ENCODE measurements around the gene DSG1. TPM values are rescaled to one million over a fixed set of nuclear protein-coding genes. Genes with fewer than 3 reads are reported as not detected.
"Not testable (repeated sequence)": the region's sequence is repeated elsewhere in the genome, so short reads cannot be mapped to it uniquely, and the experiment has no call there.

Gene DSG1
- total and polyA plus RNA-seq, 4 donors: not detected

DNA sequence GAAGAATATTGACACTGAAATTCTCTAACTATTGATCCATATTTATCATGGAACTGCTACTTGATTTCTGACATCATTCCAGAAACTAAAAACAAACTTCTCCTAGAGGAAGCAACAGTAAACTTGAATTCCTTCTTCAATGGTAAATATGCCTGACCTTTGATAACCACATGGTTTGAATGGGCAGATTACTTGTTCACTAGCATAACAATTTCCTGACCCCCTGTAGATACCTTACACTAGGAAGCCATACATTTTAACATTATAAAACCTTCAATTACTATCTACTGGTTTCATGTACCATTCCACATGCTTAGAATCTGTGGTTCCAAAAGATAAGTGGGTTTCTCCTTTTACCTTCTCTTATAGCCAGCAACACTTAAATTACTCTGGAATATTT, 36.5 kb upstream of the DSG1 start:
- no peaks in the 10 kb centered on the region for H3K36me3 ChIP-seq (ENCODE audit: control insufficient read depth in 1 of 2, insufficient read depth in 2 of 2, low read length in 1 of 2)
- DNase-seq (no peak), ATAC-seq (ENCODE audit: low FRiP score) (no peak)
- H3K4me1 ChIP-seq (ENCODE audit: control insufficient read depth in 1 of 2, insufficient read depth in 2 of 2, low read length in 2 of 2): no peaks in the 10 kb centered on the region
- no peak overlapping the region for H3K27ac ChIP-seq (ENCODE audit: low read depth in 1 of 2, low read length in 2 of 2)
- no peak overlapping the region for H3K4me3 ChIP-seq (ENCODE audit: low read length in 2 of 2)
- H3K9me3 ChIP-seq (ENCODE audit: control insufficient read depth, low read length): no peaks in the 10 kb centered on the region
- no peaks in the 10 kb centered on the region for H3K27me3 ChIP-seq (ENCODE audit: control insufficient read depth in 1 of 2, insufficient read depth in 2 of 2, low read length in 1 of 2)
- intact Hi-C loops (cut with DNase I): no loop called here

DNA sequence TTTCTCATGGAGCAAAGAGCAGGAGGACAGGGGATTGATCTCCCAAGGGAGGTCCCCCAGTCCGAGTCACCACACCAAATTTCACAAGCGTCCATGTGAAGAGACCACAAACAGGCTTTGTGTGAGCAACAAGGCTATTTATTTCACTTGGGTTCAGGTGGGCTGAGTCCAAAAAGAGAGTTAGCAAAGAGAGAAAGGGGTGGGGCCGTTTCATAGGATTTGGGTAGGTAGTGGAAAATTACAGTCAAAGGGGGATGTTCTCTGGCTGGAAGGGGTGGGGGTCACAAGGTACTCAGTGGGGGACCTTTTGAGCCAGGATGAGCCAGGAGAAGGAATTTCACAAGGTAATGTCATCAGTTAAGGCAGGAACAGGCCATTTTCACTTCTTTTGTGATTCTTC, 28.5 kb upstream of the DSG1 start:
- intact Hi-C loops (cut with DNase I); H3K4me3 ChIP-seq (ENCODE audit: low read length in 2 of 2); H3K9me3 ChIP-seq (ENCODE audit: control insufficient read depth, low read length); H3K4me1 ChIP-seq (ENCODE audit: control insufficient read depth in 1 of 2, insufficient read depth in 2 of 2, low read length in 2 of 2); ATAC-seq (ENCODE audit: low FRiP score); H3K36me3 ChIP-seq (ENCODE audit: control insufficient read depth in 1 of 2, insufficient read depth in 2 of 2, low read length in 1 of 2); H3K27ac ChIP-seq (ENCODE audit: low read depth in 1 of 2, low read length in 2 of 2); DNase-seq; H3K27me3 ChIP-seq (ENCODE audit: control insufficient read depth in 1 of 2, insufficient read depth in 2 of 2, low read length in 1 of 2): not testable (repeated sequence)
- 77 to 95% methylated on average over 3 of the region's 3 CpGs for WGBS, 2 donors

DNA sequence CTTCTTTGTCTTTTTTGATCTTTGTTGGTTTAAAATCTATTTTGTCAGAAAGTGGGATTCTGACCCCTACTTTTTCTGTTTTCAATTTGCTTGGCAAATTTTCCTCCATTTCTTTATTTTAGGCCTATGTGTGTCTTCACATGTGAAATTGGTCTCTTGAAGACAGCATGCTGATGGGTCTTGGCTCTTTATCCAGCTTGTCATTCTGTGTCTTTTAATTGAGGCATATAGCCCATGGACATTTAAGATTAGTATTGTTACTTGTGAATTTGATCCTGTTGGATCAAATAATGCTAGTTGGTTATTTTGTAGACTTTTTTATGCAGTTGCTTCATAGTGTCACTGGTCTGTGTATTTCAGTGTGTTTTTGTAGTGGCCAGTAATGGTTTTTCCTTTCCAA, 26.3 kb upstream of the DSG1 start:
- H3K27ac ChIP-seq (ENCODE audit: low read depth in 1 of 2, low read length in 2 of 2): no peak overlapping the region
- H3K9me3 ChIP-seq (ENCODE audit: control insufficient read depth, low read length): no peaks in the 10 kb centered on the region
- no peak overlapping the region for H3K4me3 ChIP-seq (ENCODE audit: low read length in 2 of 2)
- no peak for DNase-seq
- intact Hi-C loops (cut with DNase I): no loop called here
- no peaks in the 10 kb centered on the region for H3K27me3 ChIP-seq (ENCODE audit: control insufficient read depth in 1 of 2, insufficient read depth in 2 of 2, low read length in 1 of 2)
- no peaks in the 10 kb centered on the region for H3K4me1 ChIP-seq (ENCODE audit: control insufficient read depth in 1 of 2, insufficient read depth in 2 of 2, low read length in 2 of 2)
- H3K36me3 ChIP-seq (ENCODE audit: control insufficient read depth in 1 of 2, insufficient read depth in 2 of 2, low read length in 1 of 2): no peaks in the 10 kb centered on the region
- ATAC-seq (ENCODE audit: low FRiP score): no peak

- no peaks in the 10 kb centered on the region for H3K27me3 ChIP-seq (ENCODE audit: control insufficient read depth in 1 of 2, insufficient read depth in 2 of 2, low read length in 1 of 2)
- intact Hi-C loops (cut with DNase I): no loop called here
- H3K4me1 ChIP-seq (ENCODE audit: control insufficient read depth in 1 of 2, insufficient read depth in 2 of 2, low read length in 2 of 2): no peaks in the 10 kb centered on the region
- H3K4me3 ChIP-seq (ENCODE audit: low read length in 2 of 2): no peak overlapping the region
- no peak overlapping the region for H3K27ac ChIP-seq (ENCODE audit: low read depth in 1 of 2, low read length in 2 of 2)
- no peaks in the 10 kb centered on the region for H3K9me3 ChIP-seq (ENCODE audit: control insufficient read depth, low read length)
- DNase-seq (no peak), ATAC-seq (ENCODE audit: low FRiP score) (no peak)
- 88 to 93% methylated on average over 5 of the region's 5 CpGs for WGBS, 2 donors
- H3K36me3 ChIP-seq (ENCODE audit: control insufficient read depth in 1 of 2, insufficient read depth in 2 of 2, low read length in 1 of 2): no peaks in the 10 kb centered on the region
These were observed 23.7 kb upstream of the DSG1 start for GRCh38 chr18:31294199-31294747.

DNA sequence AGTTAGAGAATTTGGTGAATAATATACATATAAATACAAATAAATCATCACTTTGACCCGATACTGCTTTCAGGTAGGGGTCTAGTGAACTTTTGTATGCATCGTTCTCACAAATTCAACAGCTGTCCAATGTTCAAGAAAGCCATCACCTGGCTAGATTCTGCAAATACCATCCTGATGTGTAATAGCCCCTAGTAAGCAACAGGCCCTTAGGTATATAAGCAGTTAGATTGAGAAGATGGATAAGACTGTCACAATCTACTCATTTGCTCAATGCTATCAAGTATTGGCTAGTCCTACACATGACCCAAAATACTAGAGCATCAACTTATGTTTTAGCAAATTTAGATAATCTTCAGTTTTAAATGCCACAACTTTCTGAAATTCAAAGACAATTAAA, 20.7 kb upstream of the DSG1 start:
- ATAC-seq (ENCODE audit: low FRiP score) (no peak), DNase-seq (no peak)
- Histone ChIP-seq H3K27me3 (ENCODE audit: control insufficient read depth in 1 of 2, insufficient read depth in 2 of 2, low read length in 1 of 2) (no peaks in the 10 kb centered on the region), H3K36me3 (ENCODE audit: control insufficient read depth in 1 of 2, insufficient read depth in 2 of 2, low read length in 1 of 2) (no peaks in the 10 kb centered on the region), H3K4me1 (ENCODE audit: control insufficient read depth in 1 of 2, insufficient read depth in 2 of 2, low read length in 2 of 2) (no peaks in the 10 kb centered on the region), H3K9me3 (ENCODE audit: control insufficient read depth, low read length) (no peaks in the 10 kb centered on the region), H3K27ac (ENCODE audit: low read depth in 1 of 2, low read length in 2 of 2) (no peak overlapping the region), H3K4me3 (ENCODE audit: low read length in 2 of 2) (no peak overlapping the region)
- intact Hi-C loops (cut with DNase I): no loop called here
- 93 to 95% methylated on average over 2 of the region's 2 CpGs for WGBS, 2 donors

DNA sequence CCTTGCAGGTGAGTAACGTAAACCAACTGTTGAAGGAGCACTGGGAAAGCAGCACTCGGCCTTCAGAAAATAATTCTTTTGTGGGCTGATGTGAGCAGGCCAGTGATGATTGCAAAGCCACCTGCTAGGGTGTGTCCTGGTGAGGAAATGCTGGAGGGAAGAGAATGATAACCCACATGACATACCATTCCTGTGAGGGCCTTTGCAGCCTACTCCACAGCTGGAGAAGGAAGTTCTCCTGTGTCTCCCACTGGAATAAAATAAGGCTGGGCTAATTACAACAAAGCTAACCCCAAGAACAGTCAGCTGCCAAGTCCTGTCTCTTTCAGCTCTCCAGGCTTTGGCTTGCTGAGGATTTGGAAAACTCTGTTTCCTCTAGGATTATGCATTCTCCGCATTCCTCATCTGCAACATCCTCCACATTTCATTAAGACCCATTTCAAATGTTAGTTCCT, 16.7 kb upstream of the DSG1 start:
- intact Hi-C loops (cut with DNase I): no loop called here
- 78 to 86% methylated on average over 3 of the region's 3 CpGs for WGBS, 2 donors
- Histone ChIP-seq H3K27me3 (ENCODE audit: control insufficient read depth in 1 of 2, insufficient read depth in 2 of 2, low read length in 1 of 2) (no peaks in the 10 kb centered on the region), H3K36me3 (ENCODE audit: control insufficient read depth in 1 of 2, insufficient read depth in 2 of 2, low read length in 1 of 2) (no peaks in the 10 kb centered on the region), H3K4me3 (ENCODE audit: low read length in 2 of 2) (no peak overlapping the region), H3K9me3 (ENCODE audit: control insufficient read depth, low read length) (no peaks in the 10 kb centered on the region), H3K27ac (ENCODE audit: low read depth in 1 of 2, low read length in 2 of 2) (no peak overlapping the region), H3K4me1 (ENCODE audit: control insufficient read depth in 1 of 2, insufficient read depth in 2 of 2, low read length in 2 of 2) (no peaks in the 10 kb centered on the region)
- ATAC-seq (ENCODE audit: low FRiP score) (no peak), DNase-seq (no peak)

- ATAC-seq (ENCODE audit: low FRiP score) (no peak), DNase-seq (no peak)
- no peak overlapping the region for H3K27ac ChIP-seq (ENCODE audit: low read depth in 1 of 2, low read length in 2 of 2)
- intact Hi-C loops (cut with DNase I): no loop called here
- no peaks in the 10 kb centered on the region for H3K9me3 ChIP-seq (ENCODE audit: control insufficient read depth, low read length)
- no peaks in the 10 kb centered on the region for H3K27me3 ChIP-seq (ENCODE audit: control insufficient read depth in 1 of 2, insufficient read depth in 2 of 2, low read length in 1 of 2)
- no peaks in the 10 kb centered on the region for H3K4me1 ChIP-seq (ENCODE audit: control insufficient read depth in 1 of 2, insufficient read depth in 2 of 2, low read length in 2 of 2)
- no peak overlapping the region for H3K4me3 ChIP-seq (ENCODE audit: low read length in 2 of 2)
- no peaks in the 10 kb centered on the region for H3K36me3 ChIP-seq (ENCODE audit: control insufficient read depth in 1 of 2, insufficient read depth in 2 of 2, low read length in 1 of 2)
These were observed 15.0 kb upstream of the DSG1 start for GRCh38 chr18:31302991-31303390.

DNA sequence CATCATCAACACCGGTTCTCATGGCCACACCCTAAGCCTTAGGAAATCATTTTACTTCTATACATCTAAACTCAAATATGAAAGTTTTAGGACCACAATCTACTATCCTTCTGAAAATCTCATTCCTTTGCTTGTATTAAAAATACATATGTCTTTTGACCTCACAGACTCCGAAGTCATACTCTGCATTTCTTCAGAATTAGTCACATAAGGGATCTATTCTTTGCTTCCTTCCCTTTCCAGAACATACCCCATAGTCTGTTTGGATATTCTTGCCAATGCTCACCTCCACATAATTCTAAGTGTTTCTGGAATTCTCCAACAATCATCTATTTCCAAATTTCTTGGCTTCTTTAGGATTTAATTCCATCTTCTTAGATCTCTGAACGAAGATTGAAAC, 14.2 kb upstream of the DSG1 start:
- DNase-seq (no peak), ATAC-seq (ENCODE audit: low FRiP score) (no peak)
- Histone ChIP-seq H3K27ac (ENCODE audit: low read depth in 1 of 2, low read length in 2 of 2) (no peak overlapping the region), H3K4me3 (ENCODE audit: low read length in 2 of 2) (no peak overlapping the region), H3K9me3 (ENCODE audit: control insufficient read depth, low read length) (no peaks in the 10 kb centered on the region), H3K4me1 (ENCODE audit: control insufficient read depth in 1 of 2, insufficient read depth in 2 of 2, low read length in 2 of 2) (no peaks in the 10 kb centered on the region), H3K36me3 (ENCODE audit: control insufficient read depth in 1 of 2, insufficient read depth in 2 of 2, low read length in 1 of 2) (no peaks in the 10 kb centered on the region), H3K27me3 (ENCODE audit: control insufficient read depth in 1 of 2, insufficient read depth in 2 of 2, low read length in 1 of 2) (no peaks in the 10 kb centered on the region)
- intact Hi-C loops (cut with DNase I): no loop called here
- 93% methylated on average over 3 of the region's 3 CpGs for WGBS, 2 donors

GRCh38 chr18:31309115-31309514, 8.8 kb upstream of the DSG1 start:
- H3K36me3 ChIP-seq (ENCODE audit: control insufficient read depth in 1 of 2, insufficient read depth in 2 of 2, low read length in 1 of 2): no peaks in the 10 kb centered on the region
- H3K9me3 ChIP-seq (ENCODE audit: control insufficient read depth, low read length): no peaks in the 10 kb centered on the region
- H3K27ac ChIP-seq (ENCODE audit: low read depth in 1 of 2, low read length in 2 of 2): no peak overlapping the region
- intact Hi-C loops (cut with DNase I): no loop called here
- no peaks in the 10 kb centered on the region for H3K27me3 ChIP-seq (ENCODE audit: control insufficient read depth in 1 of 2, insufficient read depth in 2 of 2, low read length in 1 of 2)
- no peak for ATAC-seq (ENCODE audit: low FRiP score)
- DNase-seq: no peak
- H3K4me1 ChIP-seq (ENCODE audit: control insufficient read depth in 1 of 2, insufficient read depth in 2 of 2, low read length in 2 of 2): no peaks in the 10 kb centered on the region
- 91 to 94% methylated on average over 2 of the region's 2 CpGs for WGBS, 2 donors
- H3K4me3 ChIP-seq (ENCODE audit: low read length in 2 of 2): no peak overlapping the region

Measured in aorta (tissue), 5 donors.